Astrocyte (in vitro differentiated cells and primary cell): ENCODE measurements around the gene MYL10. TPM values are rescaled to one million over a fixed set of nuclear protein-coding genes. Genes with fewer than 3 reads are reported as not detected.

Experiments used
- DNase-seq: peaks from one replicate; pipeline ENCODE4 v3.0.0-alpha.2; 2010; ENCODE audit warnings: low read depth
- FAIRE-seq: peaks from 2 replicates; lab custom pipeline; 2011; peaks lifted over from hg19 to GRCh38; lab: Jason Lieb, UNC
- H2AFZ ChIP-seq: 2 replicates; pipeline ENCODE4 v1.6.0; 2012; ENCODE audit warnings: low read depth, low read length, inconsistent platforms
- H3K27ac ChIP-seq: 2 replicates; pipeline ENCODE4 v1.5.1; 2011; ENCODE audit warnings: low read depth, low read length, inconsistent platforms
- H3K27me3 ChIP-seq: 2 replicates; pipeline ENCODE4 v1.6.0; 2011; ENCODE audit warnings: low read length, inconsistent platforms; ENCODE audit not compliant: insufficient read depth
- H3K36me3 ChIP-seq: 2 replicates; pipeline ENCODE4 v1.5.1; 2011; ENCODE audit warnings: low read length, inconsistent platforms; ENCODE audit not compliant: insufficient read depth
- H3K4me1 ChIP-seq: 2 replicates; pipeline ENCODE4 v1.5.1; 2011; ENCODE audit warnings: low read length, inconsistent platforms; ENCODE audit not compliant: insufficient read depth
- H3K4me2 ChIP-seq: 2 replicates; pipeline ENCODE4 v1.6.0; 2012; ENCODE audit warnings: low read length, inconsistent platforms
- H3K4me3 ChIP-seq: 2 replicates; pipeline ENCODE4 v1.5.1; 2011; ENCODE audit warnings: low read depth, mild to moderate bottlenecking, low read length, inconsistent platforms; ENCODE audit not compliant: insufficient read depth
- H3K79me2 ChIP-seq: 2 replicates; pipeline ENCODE4 v1.6.0; 2012; ENCODE audit warnings: mild to moderate bottlenecking, low read length, inconsistent platforms; ENCODE audit not compliant: insufficient read depth
- H3K9ac ChIP-seq: 2 replicates; pipeline ENCODE4 v1.6.0; 2012; ENCODE audit warnings: mild to moderate bottlenecking, low read length, inconsistent platforms
- H3K9me3 ChIP-seq: 2 replicates; pipeline ENCODE4 v1.5.1; 2012; ENCODE audit warnings: low read depth, mild to moderate bottlenecking, low read length, inconsistent platforms; ENCODE audit not compliant: insufficient read depth
- H4K20me1 ChIP-seq: 2 replicates; pipeline ENCODE4 v1.6.0; 2012; ENCODE audit warnings: low read length, inconsistent platforms; ENCODE audit not compliant: insufficient read depth
- H3K27ac Mint-ChIP-seq: one replicate; pipeline ENCODE4 v1.8.0; 2021; ENCODE audit warnings: mild to moderate bottlenecking, mixed read lengths; ENCODE audit not compliant: unreplicated experiment
- H3K27me3 Mint-ChIP-seq: one replicate; pipeline ENCODE4 v1.8.0; 2021; ENCODE audit warnings: low read depth, mixed read lengths; ENCODE audit not compliant: unreplicated experiment
- H3K36me3 Mint-ChIP-seq: one replicate; pipeline ENCODE4 v1.8.0; 2021; ENCODE audit warnings: low read depth, mixed read lengths; ENCODE audit not compliant: unreplicated experiment
- H3K4me1 Mint-ChIP-seq: one replicate; pipeline ENCODE4 v1.8.0; 2021; ENCODE audit warnings: low read depth, mixed read lengths; ENCODE audit not compliant: unreplicated experiment
- H3K4me3 Mint-ChIP-seq: one replicate; pipeline ENCODE4 v1.8.0; 2021; ENCODE audit warnings: mild to moderate bottlenecking, moderate library complexity, mixed read lengths; ENCODE audit not compliant: unreplicated experiment
- H3K9me3 Mint-ChIP-seq: one replicate; pipeline ENCODE4 v1.8.0; 2021; ENCODE audit warnings: mild to moderate bottlenecking, mixed read lengths; ENCODE audit not compliant: unreplicated experiment
- CTCF ChIP-seq: IDR thresholded peaks from 2 replicates; pipeline ENCODE4 v1.5.1; 2011; ENCODE audit warnings: low read depth, mild to moderate bottlenecking, inconsistent platforms, low read length, moderate library complexity; ENCODE audit not compliant: insufficient read depth
- EZH2 ChIP-seq: IDR thresholded peaks from 2 replicates; pipeline ENCODE4 v1.6.1; 2012; ENCODE audit warnings: mild to moderate bottlenecking, low read length, inconsistent platforms; ENCODE audit not compliant: insufficient read depth
- total RNA-seq: library from RNA; stranded (reverse); gene quantifications from 2 replicates; pipeline ENCODE4 v1.2.1, GENCODE V29; 2021

MYL10 gene
- total RNA-seq, 1 donor from 2014 or later, result 0.73 TPM

- no peak overlapping the region for H3K27ac Mint-ChIP-seq
- no peak overlapping the region for H3K4me2 ChIP-seq
- peaks cover 3% of the 10 kb centered on the region for H3K27me3 Mint-ChIP-seq
- DNase-seq (no peak), FAIRE-seq (no peak)
- peaks cover 2% of the 10 kb centered on the region for H3K27me3 ChIP-seq
- no peak overlapping the region for H3K4me3 ChIP-seq
- no peak for TF ChIP-seq CTCF
- TF ChIP-seq EZH2, result no peak
- peaks cover 23% of the 10 kb centered on the region for H3K4me1 ChIP-seq
- H3K36me3 Mint-ChIP-seq, result peaks cover 2% of the 10 kb centered on the region
- H3K4me3 Mint-ChIP-seq, result no peak overlapping the region
- no peak overlapping the region for H3K9ac ChIP-seq
- H3K9me3 ChIP-seq, result no peaks in the 10 kb centered on the region
- H3K79me2 ChIP-seq, result no peaks in the 10 kb centered on the region
- no peaks in the 10 kb centered on the region for H3K36me3 ChIP-seq
- H2AFZ ChIP-seq, result no peak overlapping the region
- peaks cover 29% of the 10 kb centered on the region for H3K4me1 Mint-ChIP-seq
- H3K9me3 Mint-ChIP-seq, result peaks cover 6% of the 10 kb centered on the region
- no peak overlapping the region for H3K27ac ChIP-seq
- no peaks in the 10 kb centered on the region for H4K20me1 ChIP-seq
Measured at GRCh38 chr7:101628522-101628921, 574 bp downstream of the MYL10 start.

GRCh38 chr7:101626758-101627157, 2.3 kb downstream of the MYL10 start:
- H3K36me3 Mint-ChIP-seq, result peaks cover 2% of the 10 kb centered on the region
- no peak overlapping the region for H3K4me2 ChIP-seq
- H3K9ac ChIP-seq, result no peak overlapping the region
- no peaks in the 10 kb centered on the region for H3K36me3 ChIP-seq
- peaks cover 28% of the 10 kb centered on the region for H3K4me1 Mint-ChIP-seq
- no peak overlapping the region for H3K27ac ChIP-seq
- H3K4me3 Mint-ChIP-seq, result no peak overlapping the region
- no peak overlapping the region for H3K4me3 ChIP-seq
- peaks cover 31% of the 10 kb centered on the region for H3K4me1 ChIP-seq
- no peak overlapping the region for H3K27ac Mint-ChIP-seq
- H3K9me3 ChIP-seq, result no peaks in the 10 kb centered on the region
- TF ChIP-seq CTCF (no peak), EZH2 (no peak)
- H2AFZ ChIP-seq, result no peak overlapping the region
- H3K9me3 Mint-ChIP-seq, result peaks cover 2% of the 10 kb centered on the region
- DNase-seq, result no peak
- H4K20me1 ChIP-seq, result no peaks in the 10 kb centered on the region
- no peaks in the 10 kb centered on the region for H3K79me2 ChIP-seq
- peaks cover 3% of the 10 kb centered on the region for H3K27me3 Mint-ChIP-seq
- FAIRE-seq, result no peak
- peaks cover 2% of the 10 kb centered on the region for H3K27me3 ChIP-seq

GRCh38 chr7:101626069-101626671, 2.9 kb downstream of the MYL10 start:
- no peak overlapping the region for H3K4me3 ChIP-seq
- peaks cover 3% of the 10 kb centered on the region for H3K27me3 Mint-ChIP-seq

More at GRCh38 chr7:101626069-101626671, 2.9 kb downstream of the MYL10 start:
- H4K20me1 ChIP-seq, result no peaks in the 10 kb centered on the region
- Mint-ChIP-seq H3K36me3 (peaks cover 2% of the 10 kb centered on the region), H3K4me1 (peaks cover 23% of the 10 kb centered on the region), H3K27ac (peak overlapping the region; percentile 86), H3K9me3 (peaks cover 2% of the 10 kb centered on the region), H3K4me3 (no peak overlapping the region)
- no peak overlapping the region for H3K4me2 ChIP-seq
- H2AFZ ChIP-seq, result no peak overlapping the region
- peaks cover 2% of the 10 kb centered on the region for H3K27me3 ChIP-seq
- H3K9me3 ChIP-seq, result no peaks in the 10 kb centered on the region
- H3K4me1 ChIP-seq, result peaks cover 25% of the 10 kb centered on the region
- no peak overlapping the region for H3K27ac ChIP-seq
- no peak overlapping the region for H3K9ac ChIP-seq
- H3K79me2 ChIP-seq, result no peaks in the 10 kb centered on the region
- H3K36me3 ChIP-seq, result no peaks in the 10 kb centered on the region
- DNase-seq (no peak), FAIRE-seq (no peak)
- TF ChIP-seq EZH2 (no peak), CTCF (no peak)
